HL-60 (cell line): ENCODE data around the gene GNPTAB.

Source experiments
- CTCF ChIP-seq: IDR thresholded peaks from one replicate; pipeline ENCODE4 v1.5.1; 2011; ENCODE audit warnings: low read length, control low read depth, inconsistent platforms; ENCODE audit not compliant: insufficient read depth
- GABPA ChIP-seq: IDR thresholded peaks from 2 replicates; pipeline ENCODE4 v1.6.1; 2012; ENCODE audit warnings: low read depth
- POLR2AphosphoS5 ChIP-seq: IDR thresholded peaks from 2 replicates; pipeline ENCODE4 v1.6.1; 2012; ENCODE audit warnings: low read depth
- SPI1 ChIP-seq: IDR thresholded peaks from 2 replicates; pipeline ENCODE4 v1.6.1; 2012; ENCODE audit warnings: low read depth, mild to moderate bottlenecking, borderline replicate concordance
- TF ChIP-seq, protein P1 (sequence below): IDR thresholded peaks from 2 replicates; pipeline ENCODE4 v1.6.1; 2012; ENCODE audit warnings: low read depth; ENCODE audit not compliant: insufficient replicate concordance

- no peak for TF ChIP-seq CTCF
- TF ChIP-seq, protein P1, sequence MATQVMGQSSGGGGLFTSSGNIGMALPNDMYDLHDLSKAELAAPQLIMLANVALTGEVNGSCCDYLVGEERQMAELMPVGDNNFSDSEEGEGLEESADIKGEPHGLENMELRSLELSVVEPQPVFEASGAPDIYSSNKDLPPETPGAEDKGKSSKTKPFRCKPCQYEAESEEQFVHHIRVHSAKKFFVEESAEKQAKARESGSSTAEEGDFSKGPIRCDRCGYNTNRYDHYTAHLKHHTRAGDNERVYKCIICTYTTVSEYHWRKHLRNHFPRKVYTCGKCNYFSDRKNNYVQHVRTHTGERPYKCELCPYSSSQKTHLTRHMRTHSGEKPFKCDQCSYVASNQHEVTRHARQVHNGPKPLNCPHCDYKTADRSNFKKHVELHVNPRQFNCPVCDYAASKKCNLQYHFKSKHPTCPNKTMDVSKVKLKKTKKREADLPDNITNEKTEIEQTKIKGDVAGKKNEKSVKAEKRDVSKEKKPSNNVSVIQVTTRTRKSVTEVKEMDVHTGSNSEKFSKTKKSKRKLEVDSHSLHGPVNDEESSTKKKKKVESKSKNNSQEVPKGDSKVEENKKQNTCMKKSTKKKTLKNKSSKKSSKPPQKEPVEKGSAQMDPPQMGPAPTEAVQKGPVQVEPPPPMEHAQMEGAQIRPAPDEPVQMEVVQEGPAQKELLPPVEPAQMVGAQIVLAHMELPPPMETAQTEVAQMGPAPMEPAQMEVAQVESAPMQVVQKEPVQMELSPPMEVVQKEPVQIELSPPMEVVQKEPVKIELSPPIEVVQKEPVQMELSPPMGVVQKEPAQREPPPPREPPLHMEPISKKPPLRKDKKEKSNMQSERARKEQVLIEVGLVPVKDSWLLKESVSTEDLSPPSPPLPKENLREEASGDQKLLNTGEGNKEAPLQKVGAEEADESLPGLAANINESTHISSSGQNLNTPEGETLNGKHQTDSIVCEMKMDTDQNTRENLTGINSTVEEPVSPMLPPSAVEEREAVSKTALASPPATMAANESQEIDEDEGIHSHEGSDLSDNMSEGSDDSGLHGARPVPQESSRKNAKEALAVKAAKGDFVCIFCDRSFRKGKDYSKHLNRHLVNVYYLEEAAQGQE, result no peak
- TF ChIP-seq POLR2AphosphoS5, result no peak
- TF ChIP-seq SPI1, result no peak
- TF ChIP-seq GABPA, result no peak
Observed at GRCh38 chr12:101777978-101778377, 52.8 kb downstream of the GNPTAB start.
